SK-N-SH treated with all-trans-retinoic acid at 6 μM for 48 hours (cell line): Measurements from ENCODE around the gene BBS1.

ENCODE experiments used
- ATAC-seq: fragments of 200-7000 bp; cut with Tn5 transposase; 3 replicates; pipeline ENCODE4 v1.9.1; 2020; ENCODE audit warnings: mild to moderate bottlenecking, moderate library complexity
- ARNTL ChIP-seq: fragments of 450-650 bp; formaldehyde crosslinking; IDR thresholded peaks from 2 replicates; pipeline ENCODE4 v1.5.0; 2020; ENCODE audit warnings: low read depth, mild to moderate bottlenecking, moderate library complexity, borderline replicate concordance
- BACH2 ChIP-seq: fragments of 250-450 bp; sonication (Bioruptor Pico); IDR thresholded peaks from 2 replicates; pipeline ENCODE4 v1.9.0; 2021; ENCODE audit warnings: mild to moderate bottlenecking, borderline replicate concordance
- CSDC2 ChIP-seq: fragments of 250-450 bp; sonication (Bioruptor Pico); IDR thresholded peaks from 2 replicates; pipeline ENCODE4 v1.5.0; 2020; ENCODE audit warnings: mild to moderate bottlenecking, moderate library complexity
- ESRRG ChIP-seq: fragments of 250-450 bp; sonication (Bioruptor Pico); IDR thresholded peaks from 2 replicates; pipeline ENCODE4 v1.6.1; 2021; ENCODE audit warnings: mild to moderate bottlenecking
- GLIS3 ChIP-seq: fragments of 250-450 bp; sonication (Bioruptor Pico); IDR thresholded peaks from 2 replicates; pipeline ENCODE4 v1.5.0; 2020; ENCODE audit warnings: mild to moderate bottlenecking, moderate library complexity
- ISL1 ChIP-seq: fragments of 250-450 bp; sonication (Bioruptor Pico); IDR thresholded peaks from 2 replicates; pipeline ENCODE4 v2.1.2; 2022; ENCODE audit warnings: mild to moderate bottlenecking, moderate library complexity
- OSR1 ChIP-seq: fragments of 250-450 bp; sonication (Bioruptor Pico); IDR thresholded peaks from 2 replicates; pipeline ENCODE4 v1.8.0; 2022; ENCODE audit warnings: moderate library complexity, mild to moderate bottlenecking, inconsistent platforms
- PPARA ChIP-seq: fragments of 250-450 bp; sonication (Bioruptor Pico); IDR thresholded peaks from 2 replicates; pipeline ENCODE4 v1.5.0; 2020; ENCODE audit warnings: mild to moderate bottlenecking, borderline replicate concordance
- RARB ChIP-seq: fragments of 250-450 bp; sonication (Bioruptor Pico); IDR thresholded peaks from 2 replicates; pipeline ENCODE4 v1.8.0; 2021; ENCODE audit warnings: mild to moderate bottlenecking, moderate library complexity
- SNAI2 ChIP-seq: fragments of 250-450 bp; sonication (Bioruptor Pico); IDR thresholded peaks from 2 replicates; pipeline ENCODE4 v1.5.0; 2020; ENCODE audit warnings: mild to moderate bottlenecking, moderate library complexity
- TCF4 ChIP-seq: fragments of 250-450 bp; sonication (Bioruptor Pico); IDR thresholded peaks from 2 replicates; pipeline ENCODE4 v1.8.0; 2021; ENCODE audit warnings: mild to moderate bottlenecking, moderate library complexity, borderline replicate concordance
- ZC3H10 ChIP-seq: fragments of 250-450 bp; sonication (Bioruptor Pico); IDR thresholded peaks from 2 replicates; pipeline ENCODE4 v1.5.1; 2021; ENCODE audit warnings: mild to moderate bottlenecking, moderate library complexity
- ZFP3 ChIP-seq: fragments of 250-450 bp; sonication (Bioruptor Pico); IDR thresholded peaks from 2 replicates; pipeline ENCODE4 v1.5.0; 2020; ENCODE audit warnings: mild to moderate bottlenecking, moderate library complexity
- ZFP30 ChIP-seq: fragments of 450-650 bp; formaldehyde crosslinking; IDR thresholded peaks from 2 replicates; pipeline ENCODE4 v1.5.0; 2022; ENCODE audit warnings: mild to moderate bottlenecking, moderate library complexity
- ZNF565 ChIP-seq: fragments of 450-650 bp; formaldehyde crosslinking; conservative IDR thresholded peaks from 2 replicates; pipeline ENCODE4 v1.5.0; 2020; ENCODE audit warnings: low read depth, mild to moderate bottlenecking, moderate library complexity
- ZNF70 ChIP-seq: fragments of 450-650 bp; formaldehyde crosslinking; IDR thresholded peaks from 2 replicates; pipeline ENCODE4 v1.5.0; 2020; ENCODE audit warnings: mild to moderate bottlenecking, moderate library complexity
- ZNF8 ChIP-seq: fragments of 450-650 bp; formaldehyde crosslinking; IDR thresholded peaks from 2 replicates; pipeline ENCODE4 v1.5.0; 2020; ENCODE audit warnings: mild to moderate bottlenecking, moderate library complexity
- TF ChIP-seq, protein P1 (sequence below): fragments of 250-450 bp; sonication (Bioruptor Pico); IDR thresholded peaks from 2 replicates; pipeline ENCODE4 v1.8.0; 2021; ENCODE audit warnings: low read depth, mild to moderate bottlenecking, moderate library complexity, borderline replicate concordance
- TF ChIP-seq, protein P2 (sequence below): fragments of 250-450 bp; sonication (Bioruptor Pico); IDR thresholded peaks from 2 replicates; pipeline ENCODE4 v1.5.0; 2020; ENCODE audit warnings: mild to moderate bottlenecking, moderate library complexity
- TF ChIP-seq, protein P3 (sequence below): fragments of 250-450 bp; sonication (Bioruptor Pico); IDR thresholded peaks from 2 replicates; pipeline ENCODE4 v1.5.1; 2021; ENCODE audit warnings: mild to moderate bottlenecking, moderate library complexity
- TF ChIP-seq, protein P4 (sequence below): fragments of 250-450 bp; sonication (Bioruptor Pico); IDR thresholded peaks from 2 replicates; pipeline ENCODE4 v1.8.0; 2020; ENCODE audit warnings: mild to moderate bottlenecking, moderate library complexity, borderline replicate concordance

BBS1 gene

DNA sequence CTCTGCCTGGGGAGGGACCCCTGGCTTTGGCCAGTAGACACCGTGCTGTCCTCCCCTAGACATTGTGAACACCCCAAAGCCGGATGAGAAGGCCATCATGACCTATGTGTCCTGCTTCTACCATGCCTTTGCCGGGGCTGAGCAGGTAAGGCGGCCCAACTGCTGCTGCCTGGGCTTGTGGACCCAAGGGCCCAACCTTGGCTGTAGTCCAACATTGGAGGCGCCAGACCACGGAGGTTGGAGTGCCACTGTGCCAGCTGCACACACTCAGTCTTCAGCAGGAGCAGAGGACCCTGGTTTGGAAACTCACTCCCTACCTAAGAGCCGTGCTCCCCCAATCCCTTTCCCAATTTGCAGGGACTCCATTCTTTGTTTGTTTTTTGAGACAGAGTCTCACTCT is 45.7 kb downstream of the BBS1 start:
- TF ChIP-seq ZNF565 (CRISPR knock-in tag), result no peak
- TF ChIP-seq ZNF8 (CRISPR knock-in tag), result no peak
- no peak for TF ChIP-seq RARB (CRISPR knock-in tag)
- TF ChIP-seq, protein P1, sequence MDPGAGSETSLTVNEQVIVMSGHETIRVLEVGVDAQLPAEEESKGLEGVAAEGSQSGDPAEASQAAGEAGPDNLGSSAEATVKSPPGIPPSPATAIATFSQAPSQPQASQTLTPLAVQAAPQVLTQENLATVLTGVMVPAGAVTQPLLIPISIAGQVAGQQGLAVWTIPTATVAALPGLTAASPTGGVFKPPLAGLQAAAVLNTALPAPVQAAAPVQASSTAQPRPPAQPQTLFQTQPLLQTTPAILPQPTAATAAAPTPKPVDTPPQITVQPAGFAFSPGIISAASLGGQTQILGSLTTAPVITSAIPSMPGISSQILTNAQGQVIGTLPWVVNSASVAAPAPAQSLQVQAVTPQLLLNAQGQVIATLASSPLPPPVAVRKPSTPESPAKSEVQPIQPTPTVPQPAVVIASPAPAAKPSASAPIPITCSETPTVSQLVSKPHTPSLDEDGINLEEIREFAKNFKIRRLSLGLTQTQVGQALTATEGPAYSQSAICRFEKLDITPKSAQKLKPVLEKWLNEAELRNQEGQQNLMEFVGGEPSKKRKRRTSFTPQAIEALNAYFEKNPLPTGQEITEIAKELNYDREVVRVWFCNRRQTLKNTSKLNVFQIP (CRISPR knock-in tag), result no peak
- TF ChIP-seq ZFP3 (CRISPR knock-in tag), result no peak
- TF ChIP-seq, protein P2, sequence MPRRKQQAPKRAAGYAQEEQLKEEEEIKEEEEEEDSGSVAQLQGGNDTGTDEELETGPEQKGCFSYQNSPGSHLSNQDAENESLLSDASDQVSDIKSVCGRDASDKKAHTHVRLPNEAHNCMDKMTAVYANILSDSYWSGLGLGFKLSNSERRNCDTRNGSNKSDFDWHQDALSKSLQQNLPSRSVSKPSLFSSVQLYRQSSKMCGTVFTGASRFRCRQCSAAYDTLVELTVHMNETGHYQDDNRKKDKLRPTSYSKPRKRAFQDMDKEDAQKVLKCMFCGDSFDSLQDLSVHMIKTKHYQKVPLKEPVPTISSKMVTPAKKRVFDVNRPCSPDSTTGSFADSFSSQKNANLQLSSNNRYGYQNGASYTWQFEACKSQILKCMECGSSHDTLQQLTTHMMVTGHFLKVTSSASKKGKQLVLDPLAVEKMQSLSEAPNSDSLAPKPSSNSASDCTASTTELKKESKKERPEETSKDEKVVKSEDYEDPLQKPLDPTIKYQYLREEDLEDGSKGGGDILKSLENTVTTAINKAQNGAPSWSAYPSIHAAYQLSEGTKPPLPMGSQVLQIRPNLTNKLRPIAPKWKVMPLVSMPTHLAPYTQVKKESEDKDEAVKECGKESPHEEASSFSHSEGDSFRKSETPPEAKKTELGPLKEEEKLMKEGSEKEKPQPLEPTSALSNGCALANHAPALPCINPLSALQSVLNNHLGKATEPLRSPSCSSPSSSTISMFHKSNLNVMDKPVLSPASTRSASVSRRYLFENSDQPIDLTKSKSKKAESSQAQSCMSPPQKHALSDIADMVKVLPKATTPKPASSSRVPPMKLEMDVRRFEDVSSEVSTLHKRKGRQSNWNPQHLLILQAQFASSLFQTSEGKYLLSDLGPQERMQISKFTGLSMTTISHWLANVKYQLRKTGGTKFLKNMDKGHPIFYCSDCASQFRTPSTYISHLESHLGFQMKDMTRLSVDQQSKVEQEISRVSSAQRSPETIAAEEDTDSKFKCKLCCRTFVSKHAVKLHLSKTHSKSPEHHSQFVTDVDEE (CRISPR knock-in tag), result no peak
- no peak for TF ChIP-seq SNAI2
- no peak for TF ChIP-seq ZC3H10 (CRISPR knock-in tag)
- TF ChIP-seq ESRRG (CRISPR knock-in tag), result no peak
- no peak for TF ChIP-seq BACH2 (CRISPR knock-in tag)
- TF ChIP-seq, protein P3, sequence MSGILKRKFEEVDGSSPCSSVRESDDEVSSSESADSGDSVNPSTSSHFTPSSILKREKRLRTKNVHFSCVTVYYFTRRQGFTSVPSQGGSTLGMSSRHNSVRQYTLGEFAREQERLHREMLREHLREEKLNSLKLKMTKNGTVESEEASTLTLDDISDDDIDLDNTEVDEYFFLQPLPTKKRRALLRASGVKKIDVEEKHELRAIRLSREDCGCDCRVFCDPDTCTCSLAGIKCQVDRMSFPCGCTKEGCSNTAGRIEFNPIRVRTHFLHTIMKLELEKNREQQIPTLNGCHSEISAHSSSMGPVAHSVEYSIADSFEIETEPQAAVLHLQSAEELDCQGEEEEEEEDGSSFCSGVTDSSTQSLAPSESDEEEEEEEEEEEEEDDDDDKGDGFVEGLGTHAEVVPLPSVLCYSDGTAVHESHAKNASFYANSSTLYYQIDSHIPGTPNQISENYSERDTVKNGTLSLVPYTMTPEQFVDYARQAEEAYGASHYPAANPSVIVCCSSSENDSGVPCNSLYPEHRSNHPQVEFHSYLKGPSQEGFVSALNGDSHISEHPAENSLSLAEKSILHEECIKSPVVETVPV, result no peak
- no peak for TF ChIP-seq ZFP30 (CRISPR knock-in tag)
- TF ChIP-seq PPARA (CRISPR knock-in tag), result no peak

DNA sequence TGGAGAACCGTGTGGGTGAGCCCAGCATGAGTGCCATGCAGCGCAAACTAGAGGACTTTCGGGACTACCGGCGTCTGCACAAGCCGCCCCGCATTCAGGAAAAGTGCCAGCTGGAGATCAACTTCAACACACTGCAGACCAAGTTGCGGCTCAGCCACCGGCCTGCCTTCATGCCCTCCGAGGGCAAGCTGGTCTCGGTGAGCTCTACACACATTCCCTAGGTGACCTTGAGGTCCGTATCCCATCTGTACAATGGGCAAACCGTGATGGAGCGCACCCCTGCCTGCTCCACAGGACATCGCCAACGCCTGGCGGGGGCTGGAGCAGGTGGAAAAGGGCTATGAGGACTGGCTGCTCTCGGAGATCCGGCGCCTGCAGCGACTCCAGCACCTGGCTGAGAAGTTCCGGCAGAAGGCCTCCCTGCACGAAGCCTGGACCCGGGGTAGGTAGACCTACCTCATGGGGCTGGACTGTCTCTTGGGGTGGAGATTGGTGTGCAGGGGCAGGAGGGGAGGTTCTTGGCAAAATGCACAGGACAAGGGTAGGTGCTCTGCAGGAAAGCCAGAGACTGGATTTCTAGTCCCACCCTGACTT is 47.4 kb downstream of the BBS1 start:
- no peak for TF ChIP-seq ZNF8 (CRISPR knock-in tag)
- TF ChIP-seq, all 23 proteins: peak for 0
- no peak for ATAC-seq

More for the DNA sequence above, 45.7 kb downstream of the BBS1 start:
- ATAC-seq, result no peak

DNA sequence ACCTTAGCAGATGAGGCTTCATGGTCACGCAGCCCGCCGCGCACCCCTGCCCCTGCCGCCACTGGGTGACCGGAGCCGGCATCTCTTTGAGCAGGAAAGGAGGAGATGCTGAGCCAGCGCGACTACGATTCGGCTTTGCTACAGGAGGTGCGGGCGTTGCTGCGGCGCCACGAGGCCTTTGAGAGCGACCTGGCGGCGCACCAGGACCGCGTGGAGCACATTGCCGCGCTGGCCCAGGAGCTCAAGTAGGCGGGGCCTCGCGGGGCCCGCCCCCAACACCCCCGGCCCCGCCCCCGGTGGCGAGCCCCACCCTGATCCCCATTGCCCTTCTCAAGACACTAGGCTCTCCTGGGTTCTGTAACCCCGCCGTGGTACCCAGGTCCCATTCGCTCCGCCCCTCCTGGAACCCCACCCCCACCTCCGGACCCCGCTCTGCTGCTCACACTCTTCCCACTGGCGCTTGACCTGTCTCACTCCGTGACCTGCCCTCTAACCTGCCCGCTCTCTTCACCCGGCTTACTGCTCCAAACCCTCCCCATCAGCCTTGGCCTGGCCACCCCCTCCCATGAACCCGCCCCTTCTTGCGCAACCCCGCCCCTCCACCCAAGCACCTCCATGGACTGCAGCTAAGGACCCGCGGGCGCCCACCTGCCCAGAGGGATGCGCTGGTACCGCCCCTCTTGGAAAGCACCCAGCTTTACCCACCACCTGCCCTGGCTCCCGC is 48.9 kb downstream of the BBS1 start:
- TF ChIP-seq RARB (CRISPR knock-in tag) (no peak), ZFP30 (CRISPR knock-in tag) (no peak), ZC3H10 (CRISPR knock-in tag) (no peak), ZFP3 (CRISPR knock-in tag) (no peak), PPARA (CRISPR knock-in tag) (no peak), SNAI2 (no peak), ISL1 (CRISPR knock-in tag) (no peak), CSDC2 (CRISPR knock-in tag) (no peak), ZNF70 (no peak), ESRRG (CRISPR knock-in tag) (no peak), TCF4 (CRISPR knock-in tag) (no peak), OSR1 (CRISPR knock-in tag) (no peak), ZNF8 (CRISPR knock-in tag) (no peak), GLIS3 (CRISPR knock-in tag) (no peak), ZNF565 (CRISPR knock-in tag) (no peak), ARNTL (CRISPR knock-in tag) (no peak)
- TF ChIP-seq, protein P1 (CRISPR knock-in tag), result no peak
- TF ChIP-seq, protein P4, sequence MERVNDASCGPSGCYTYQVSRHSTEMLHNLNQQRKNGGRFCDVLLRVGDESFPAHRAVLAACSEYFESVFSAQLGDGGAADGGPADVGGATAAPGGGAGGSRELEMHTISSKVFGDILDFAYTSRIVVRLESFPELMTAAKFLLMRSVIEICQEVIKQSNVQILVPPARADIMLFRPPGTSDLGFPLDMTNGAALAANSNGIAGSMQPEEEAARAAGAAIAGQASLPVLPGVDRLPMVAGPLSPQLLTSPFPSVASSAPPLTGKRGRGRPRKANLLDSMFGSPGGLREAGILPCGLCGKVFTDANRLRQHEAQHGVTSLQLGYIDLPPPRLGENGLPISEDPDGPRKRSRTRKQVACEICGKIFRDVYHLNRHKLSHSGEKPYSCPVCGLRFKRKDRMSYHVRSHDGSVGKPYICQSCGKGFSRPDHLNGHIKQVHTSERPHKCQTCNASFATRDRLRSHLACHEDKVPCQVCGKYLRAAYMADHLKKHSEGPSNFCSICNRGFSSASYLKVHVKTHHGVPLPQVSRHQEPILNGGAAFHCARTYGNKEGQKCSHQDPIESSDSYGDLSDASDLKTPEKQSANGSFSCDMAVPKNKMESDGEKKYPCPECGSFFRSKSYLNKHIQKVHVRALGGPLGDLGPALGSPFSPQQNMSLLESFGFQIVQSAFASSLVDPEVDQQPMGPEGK (CRISPR knock-in tag), result no peak
- TF ChIP-seq, protein P3, result no peak
- ATAC-seq, result no peak
